ENCODE measurements around the gene HPSE2. TPM values are rescaled to one million over a fixed set of nuclear protein-coding genes. Genes with fewer than 3 reads are reported as not detected.
A peak's percentile ranks its signal among the peaks of the same experiment; 100 is the strongest.
"Not testable (repeated sequence)": the region's sequence is repeated elsewhere in the genome, so short reads cannot be mapped to it uniquely, and the experiment has no call there.

The HPSE2 gene
- under 1 TPM; 0.14 to 0.28 TPM for total RNA-seq

DNA sequence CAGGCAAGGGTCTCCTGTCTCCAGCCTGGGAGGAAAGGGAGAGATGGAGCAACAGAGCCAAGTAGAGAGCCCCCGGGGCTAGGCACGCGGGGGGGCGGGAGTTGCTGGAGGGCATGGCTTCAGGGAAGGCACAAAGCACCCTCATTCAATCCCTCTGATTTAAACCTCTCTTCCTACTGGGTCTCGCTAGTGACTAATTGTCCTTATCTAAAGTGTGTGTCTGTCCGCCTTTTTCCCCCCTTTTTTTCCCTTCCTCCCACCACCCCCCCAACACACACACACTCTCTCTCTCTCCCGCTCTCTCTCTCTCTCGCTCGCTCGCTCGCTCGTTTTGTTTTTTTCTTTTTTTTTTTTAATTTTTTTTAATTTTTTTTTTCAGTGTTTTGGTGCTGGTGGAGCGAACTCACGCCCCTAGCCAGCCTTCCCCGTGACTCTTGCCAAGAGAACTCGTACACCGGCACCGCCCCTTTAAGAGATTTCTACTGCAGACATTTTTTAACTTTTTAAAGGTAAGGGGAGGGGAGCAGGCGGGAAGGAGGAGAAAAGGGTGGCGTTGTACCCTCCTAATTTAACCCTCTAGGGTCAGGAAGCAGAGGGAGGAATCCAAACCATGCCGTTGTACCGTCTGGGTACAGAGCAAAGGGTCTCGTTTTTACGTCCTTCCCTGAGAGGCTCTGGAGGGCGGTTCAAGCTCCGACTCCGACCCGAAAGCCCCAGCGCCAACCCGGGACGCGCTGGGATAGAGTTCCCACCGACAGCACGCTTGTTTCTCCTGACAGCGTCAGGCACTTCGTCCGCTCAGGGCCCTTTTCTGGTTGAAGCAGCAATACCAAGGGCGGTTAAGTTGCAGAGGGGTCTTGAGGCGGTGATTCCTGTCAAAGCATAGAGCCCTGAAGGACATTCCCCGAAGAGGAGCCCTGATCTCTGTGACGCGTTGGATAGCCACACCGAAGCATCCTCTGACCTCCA lies at the start of gene HPSE2:
HPSE2 (minus strand) TSS at position 195 of the 969 bp plus-strand sequence.
- DNase-seq, result no peak
- Mint-ChIP-seq H3K4me3 (peak within 1 kb of the TSS; percentile 50), H3K27ac (no peak within 1 kb of the TSS), H3K4me1 (peaks cover 13% of the 10 kb centered on the region), H3K27me3 (peaks cover 80% of the 10 kb centered on the region), H3K9me3 (peaks cover 1% of the 10 kb centered on the region), H3K36me3 (peaks cover 1% of the 10 kb centered on the region)
- ATAC-seq (ENCODE audit: low read depth), result no peak
- POLR2A ChIA-PET, result no interaction called here

DNA sequence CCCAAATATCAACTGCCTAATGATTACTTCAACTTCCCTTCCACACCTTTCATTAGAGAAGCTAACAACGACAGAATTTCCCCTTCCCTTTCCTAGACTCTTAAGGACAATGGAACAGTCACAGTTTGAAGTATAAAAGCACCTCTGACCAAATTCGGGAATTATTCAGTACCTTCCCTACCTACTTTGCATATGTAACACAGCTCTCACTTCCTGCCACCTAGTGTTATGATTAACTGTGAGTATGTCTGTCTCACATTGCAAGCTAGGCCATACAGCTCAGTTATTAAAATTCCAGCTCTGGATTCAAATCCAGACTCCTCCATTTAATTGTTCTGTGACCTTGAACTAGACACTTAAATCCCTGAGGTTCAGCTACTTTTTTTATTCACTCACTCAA lies 44.8 kb upstream of the HPSE2 start:
- no peak for ATAC-seq (ENCODE audit: low read depth)
- Mint-ChIP-seq H3K27me3 (peaks cover 24% of the 10 kb centered on the region), H3K27ac (no peak overlapping the region), H3K4me1 (no peaks in the 10 kb centered on the region), H3K4me3 (no peak overlapping the region), H3K36me3 (no peaks in the 10 kb centered on the region), H3K9me3 (peaks cover 7% of the 10 kb centered on the region)
- no peak for DNase-seq
- POLR2A ChIA-PET, result no interaction called here

DNA sequence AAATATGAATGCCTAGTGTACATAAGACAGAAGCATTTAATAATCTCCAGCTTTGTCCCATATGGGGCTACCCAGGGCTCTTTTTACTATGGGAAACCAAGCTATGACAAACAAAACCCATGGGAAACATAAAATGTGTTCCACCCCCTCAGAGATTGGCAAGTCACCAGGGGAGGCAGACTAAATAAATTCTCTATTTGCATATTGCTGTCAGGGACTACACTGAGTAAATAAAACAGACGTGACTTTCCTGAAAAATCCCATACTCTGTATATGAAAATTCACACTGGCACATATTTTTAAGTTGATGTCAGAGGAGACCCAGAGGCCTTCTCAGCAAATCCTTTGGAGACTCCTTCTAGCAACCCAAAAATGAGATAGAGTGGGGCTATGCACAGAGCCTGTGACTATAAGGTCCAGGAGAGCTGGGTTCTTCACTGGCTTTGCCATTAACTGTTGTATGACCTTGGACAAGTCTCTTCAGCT lies 44.0 kb upstream of the HPSE2 start:
- Mint-ChIP-seq H3K36me3 (no peaks in the 10 kb centered on the region), H3K4me1 (no peaks in the 10 kb centered on the region), H3K9me3 (peaks cover 7% of the 10 kb centered on the region), H3K4me3 (no peak overlapping the region), H3K27me3 (peaks cover 24% of the 10 kb centered on the region), H3K27ac (no peak overlapping the region)
- POLR2A ChIA-PET, result no interaction called here
- no peak for DNase-seq
- no peak for ATAC-seq (ENCODE audit: low read depth)

DNA sequence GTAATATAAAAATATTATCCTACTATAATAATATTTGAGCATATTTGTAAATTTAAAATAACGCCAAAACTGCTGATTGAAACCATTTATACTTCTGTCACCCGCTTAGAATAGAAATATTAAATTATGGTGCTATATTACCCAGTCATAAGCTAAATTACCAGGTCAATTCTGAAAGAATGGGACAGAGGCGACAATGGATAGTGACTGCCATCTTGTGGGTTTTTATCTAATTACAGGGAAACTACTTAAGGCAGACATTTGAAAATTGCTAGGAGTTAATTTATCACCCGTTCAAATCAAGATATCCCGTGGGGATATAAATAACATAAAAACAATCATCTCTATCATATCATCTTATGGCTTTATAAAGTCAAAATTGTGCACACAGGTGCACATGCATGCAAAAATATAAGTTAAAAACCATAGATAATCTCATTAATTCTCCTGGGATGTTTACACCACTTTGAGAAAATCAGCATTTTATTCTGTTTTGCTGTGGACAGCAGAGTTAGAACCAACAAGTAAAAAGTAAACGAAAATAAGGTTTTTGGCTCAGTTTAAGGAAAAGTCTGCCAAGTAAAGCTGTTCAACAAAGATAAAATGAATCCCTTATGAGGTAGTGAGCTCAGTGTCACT lies 41.3 kb upstream of the HPSE2 start:
- no peaks in the 10 kb centered on the region for H3K9me3 Mint-ChIP-seq
- H3K4me3 Mint-ChIP-seq, result no peak overlapping the region
- DNase-seq, result no peak
- no peak for ATAC-seq (ENCODE audit: low read depth)
- no peaks in the 10 kb centered on the region for H3K36me3 Mint-ChIP-seq
- no peak overlapping the region for H3K27ac Mint-ChIP-seq
- peaks cover 26% of the 10 kb centered on the region for H3K27me3 Mint-ChIP-seq
- H3K4me1 Mint-ChIP-seq, result no peaks in the 10 kb centered on the region
- POLR2A ChIA-PET, result no interaction called here

DNA sequence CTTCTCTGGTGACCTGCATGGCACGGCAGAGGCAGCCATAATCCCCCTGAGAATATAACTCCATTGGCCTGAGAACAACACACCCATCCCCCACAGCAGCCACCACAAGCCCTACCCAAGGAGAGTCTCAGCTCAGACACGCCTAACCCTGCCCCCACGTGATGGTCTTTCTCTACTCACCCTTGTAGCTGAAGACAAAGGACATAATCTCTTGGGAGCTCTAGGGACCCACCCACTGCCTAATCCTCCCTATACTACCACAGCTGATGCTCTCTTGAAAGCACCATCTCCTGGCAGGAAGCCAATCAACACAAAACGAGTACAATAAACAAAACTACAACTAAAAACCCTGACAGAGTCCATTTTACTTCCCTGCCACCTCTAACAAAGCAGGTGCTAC lies 30.7 kb upstream of the HPSE2 start:
- POLR2A ChIA-PET, result no interaction called here
- no peaks in the 10 kb centered on the region for H3K4me1 Mint-ChIP-seq
- no peaks in the 10 kb centered on the region for H3K36me3 Mint-ChIP-seq
- ATAC-seq (ENCODE audit: low read depth), result no peak
- peaks cover 6% of the 10 kb centered on the region for H3K27me3 Mint-ChIP-seq
- DNase-seq, result no peak
- H3K4me3 Mint-ChIP-seq, result no peak overlapping the region
- no peak overlapping the region for H3K27ac Mint-ChIP-seq
- peaks cover 4% of the 10 kb centered on the region for H3K9me3 Mint-ChIP-seq

DNA sequence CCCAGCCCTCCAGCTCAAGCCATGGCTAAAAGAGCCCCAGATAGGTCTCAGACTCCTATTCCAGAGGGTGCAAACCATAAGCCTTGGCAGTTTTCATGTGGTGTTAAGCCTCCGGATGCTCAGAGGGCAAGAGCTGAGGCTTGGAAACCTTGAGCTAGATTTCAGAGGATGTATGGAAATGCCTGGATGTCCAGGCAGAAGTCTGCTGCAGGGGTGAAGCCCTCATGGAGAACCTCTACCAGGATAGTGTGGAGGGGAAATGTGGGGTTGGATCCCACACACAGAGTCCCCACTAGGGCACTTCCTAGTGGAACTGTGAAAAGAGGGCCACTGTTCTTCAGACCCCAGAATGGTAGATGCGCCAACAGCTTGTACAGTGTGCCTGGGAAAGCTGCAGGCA lies 13.2 kb upstream of the HPSE2 start:
- no peak for ATAC-seq (ENCODE audit: low read depth)
- Mint-ChIP-seq H3K36me3 (no peaks in the 10 kb centered on the region), H3K27ac (no peak overlapping the region), H3K9me3 (peaks cover 6% of the 10 kb centered on the region), H3K27me3 (peaks cover 18% of the 10 kb centered on the region), H3K4me3 (no peak overlapping the region), H3K4me1 (no peaks in the 10 kb centered on the region)
- POLR2A ChIA-PET, result no interaction called here
- no peak for DNase-seq

DNA sequence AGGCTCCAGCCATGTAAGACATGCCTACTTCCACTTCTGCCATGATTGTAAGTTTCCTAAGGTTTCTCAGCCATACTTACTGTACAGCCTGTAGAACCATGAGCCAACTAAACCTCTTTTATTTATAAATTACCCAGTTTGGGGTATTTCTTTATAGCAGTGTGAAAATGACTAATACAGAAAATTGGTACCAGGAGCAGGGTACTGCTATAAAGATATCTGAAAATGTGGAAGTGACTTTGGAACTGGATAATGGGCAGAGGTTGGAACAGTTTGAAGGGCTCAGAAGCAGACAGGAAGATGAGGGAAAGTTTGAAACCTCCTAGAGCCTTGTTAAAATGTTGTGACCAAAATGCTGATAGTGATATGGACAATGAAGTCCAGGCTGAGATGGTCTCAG lies 12.2 kb upstream of the HPSE2 start:
- H3K4me3 Mint-ChIP-seq; H3K4me1 Mint-ChIP-seq; DNase-seq; H3K27ac Mint-ChIP-seq; POLR2A ChIA-PET; ATAC-seq (ENCODE audit: low read depth); H3K9me3 Mint-ChIP-seq; H3K36me3 Mint-ChIP-seq: not testable (repeated sequence)
- peaks cover 15% of the 10 kb centered on the region for H3K27me3 Mint-ChIP-seq

DNA sequence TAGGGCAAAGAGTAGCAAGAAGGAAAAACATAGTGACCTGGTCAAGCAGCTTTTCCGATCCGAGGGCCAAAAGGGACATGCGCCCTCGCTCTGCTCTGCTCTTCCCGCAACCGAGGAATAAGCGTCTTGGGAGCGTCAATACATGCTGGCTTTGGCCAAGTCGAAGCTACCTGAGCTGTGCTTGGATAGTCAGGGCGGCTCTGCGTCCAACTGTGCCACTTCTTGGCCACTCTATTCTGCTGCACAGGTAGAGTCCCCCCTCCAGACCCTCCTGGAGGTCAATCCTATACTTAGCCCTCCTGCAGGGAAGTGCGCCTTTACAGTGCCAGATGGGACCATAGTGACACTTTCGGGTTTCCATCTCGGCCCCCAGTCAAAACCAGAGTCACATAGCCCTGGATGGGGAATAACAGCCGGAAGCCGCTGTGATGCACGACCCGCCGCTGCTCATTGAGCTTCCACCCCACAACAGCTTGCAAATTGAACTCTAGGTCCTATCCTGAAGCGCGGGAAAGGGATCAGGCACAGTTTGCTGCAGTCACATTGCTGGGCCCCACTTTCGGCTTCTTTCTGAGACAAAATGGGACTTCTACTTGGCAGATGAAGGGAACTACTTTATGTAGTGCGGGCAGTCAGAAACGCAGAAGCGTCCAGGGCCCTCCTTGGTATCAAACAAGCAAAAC lies 1.1 kb upstream of the HPSE2 start:
- H3K4me1 Mint-ChIP-seq, result peaks cover 13% of the 10 kb centered on the region
- no peak overlapping the region for H3K27ac Mint-ChIP-seq
- ATAC-seq (ENCODE audit: low read depth) (no peak), DNase-seq (no peak)
- H3K27me3 Mint-ChIP-seq, result peaks cover 76% of the 10 kb centered on the region
- H3K4me3 Mint-ChIP-seq, result no peak overlapping the region
- H3K9me3 Mint-ChIP-seq, result peaks cover 1% of the 10 kb centered on the region
- POLR2A ChIA-PET, result no interaction called here
- H3K36me3 Mint-ChIP-seq, result peaks cover 1% of the 10 kb centered on the region

DNA sequence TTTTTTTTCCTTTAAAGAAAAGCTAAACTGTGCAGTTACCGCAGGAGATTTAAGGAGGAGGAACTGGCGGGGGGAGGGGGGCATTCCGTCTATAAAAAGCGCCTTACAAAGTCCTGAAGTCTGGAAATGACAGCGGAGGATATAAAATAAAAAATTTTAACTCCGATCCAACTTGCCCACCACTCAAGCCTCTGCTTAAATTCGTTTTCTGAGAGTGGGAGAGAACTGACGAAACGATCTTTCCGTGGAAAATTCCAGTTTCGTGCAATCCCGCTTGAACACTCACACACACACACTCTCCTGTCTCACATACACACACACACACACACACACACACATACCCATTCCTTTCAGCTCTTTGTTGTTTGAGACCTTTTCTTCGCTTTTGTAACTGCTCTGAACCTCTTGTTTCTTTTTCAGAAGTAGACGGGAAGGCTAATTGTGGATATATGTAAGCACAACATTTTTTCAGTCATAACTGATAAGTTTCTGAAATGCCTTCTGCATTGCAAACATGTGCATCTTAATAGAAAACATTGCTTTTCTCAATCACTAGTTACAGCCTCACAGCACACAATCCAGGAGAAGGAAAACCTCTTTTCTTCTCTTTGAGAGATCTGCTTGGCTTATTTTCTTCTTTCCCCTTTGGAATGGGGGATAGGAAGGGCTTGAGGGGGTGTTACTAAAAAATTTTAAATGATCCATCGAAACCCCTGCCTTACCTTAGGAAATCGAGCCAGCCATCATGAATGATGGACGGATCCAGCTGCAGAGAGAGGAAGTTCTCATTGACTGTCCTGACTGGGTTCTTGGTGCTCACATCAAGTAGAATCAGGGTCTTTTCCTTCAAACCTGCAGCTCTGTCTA lies 628 bp downstream of the HPSE2 start:
- peaks cover 1% of the 10 kb centered on the region for H3K9me3 Mint-ChIP-seq
- DNase-seq (no peak), ATAC-seq (ENCODE audit: low read depth) (no peak)
- H3K36me3 Mint-ChIP-seq, result peaks cover 1% of the 10 kb centered on the region
- peak overlapping the region; percentile 69 for H3K4me3 Mint-ChIP-seq
- no peak overlapping the region for H3K27ac Mint-ChIP-seq
- POLR2A ChIA-PET, result no interaction called here
- H3K4me1 Mint-ChIP-seq, result peaks cover 13% of the 10 kb centered on the region
- peaks cover 85% of the 10 kb centered on the region for H3K27me3 Mint-ChIP-seq

DNA sequence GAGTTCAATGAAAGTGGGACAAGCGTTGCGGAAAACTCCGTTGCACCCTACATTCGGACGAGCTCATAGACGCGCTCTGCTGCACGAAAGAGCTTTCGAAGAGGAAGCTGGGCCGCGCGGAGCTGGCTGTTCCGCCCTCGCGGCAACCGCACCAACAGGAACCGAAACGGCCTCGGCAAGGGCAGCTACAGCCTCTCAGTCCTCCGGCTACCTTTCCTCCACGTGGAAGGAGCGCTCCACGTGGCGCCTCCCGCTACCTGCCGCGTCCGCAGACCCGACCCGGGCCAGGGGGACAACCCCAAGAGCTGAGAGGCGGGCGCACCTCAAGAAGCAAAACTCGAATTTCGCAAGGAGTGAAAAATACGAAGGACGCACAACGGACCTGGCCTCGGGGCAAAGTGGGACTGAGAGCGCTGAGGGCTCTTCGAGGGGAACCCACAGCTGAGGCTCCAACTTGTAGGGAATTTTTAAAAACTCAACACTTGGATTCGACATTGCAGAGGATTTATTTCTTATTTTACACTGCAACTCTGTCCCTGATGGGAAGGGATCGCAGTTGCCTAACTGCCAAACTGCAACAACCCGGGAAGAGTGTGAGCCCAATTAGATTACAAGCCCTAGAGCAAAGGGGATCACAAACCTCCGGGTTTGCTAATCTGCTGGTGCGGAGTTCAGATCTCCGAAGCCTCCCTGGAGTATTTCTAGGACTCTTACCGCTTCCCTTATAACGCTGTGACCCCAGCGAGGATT lies 1.4 kb downstream of the HPSE2 start:
- peak; percentile 66 for DNase-seq
- peak overlapping the region; percentile 69 for H3K4me3 Mint-ChIP-seq
- POLR2A ChIA-PET, result no interaction called here
- peaks cover 1% of the 10 kb centered on the region for H3K9me3 Mint-ChIP-seq
- H3K27me3 Mint-ChIP-seq, result peaks cover 90% of the 10 kb centered on the region
- no peak overlapping the region for H3K27ac Mint-ChIP-seq
- peaks cover 1% of the 10 kb centered on the region for H3K36me3 Mint-ChIP-seq
- peaks cover 13% of the 10 kb centered on the region for H3K4me1 Mint-ChIP-seq
- peak; percentile 79 for ATAC-seq (ENCODE audit: low read depth)

DNA sequence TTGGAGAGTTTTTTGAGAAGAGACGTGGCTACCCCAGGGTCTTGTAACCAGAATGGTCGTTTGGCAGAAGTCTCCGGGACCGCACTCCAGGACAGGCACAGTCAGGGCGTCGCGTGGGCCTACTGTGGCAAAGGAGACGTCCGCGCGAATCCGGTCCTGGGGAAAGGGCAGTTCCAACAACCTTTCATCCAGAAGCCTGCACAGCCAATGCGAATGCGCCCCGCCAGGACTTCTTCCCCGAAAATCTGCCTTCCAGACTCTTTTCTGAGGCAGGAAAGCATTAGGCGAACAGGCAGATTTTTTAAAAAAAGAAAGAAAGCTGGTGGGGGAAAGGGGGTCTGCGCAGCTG lies 2.0 kb downstream of the HPSE2 start:
- Mint-ChIP-seq H3K27me3 (peaks cover 88% of the 10 kb centered on the region), H3K27ac (no peak overlapping the region), H3K9me3 (peaks cover 1% of the 10 kb centered on the region), H3K36me3 (peaks cover 1% of the 10 kb centered on the region), H3K4me3 (peak overlapping the region; percentile 69), H3K4me1 (peaks cover 13% of the 10 kb centered on the region)
- ATAC-seq (ENCODE audit: low read depth) (no peak), DNase-seq (no peak)
- POLR2A ChIA-PET, result no interaction called here

DNA sequence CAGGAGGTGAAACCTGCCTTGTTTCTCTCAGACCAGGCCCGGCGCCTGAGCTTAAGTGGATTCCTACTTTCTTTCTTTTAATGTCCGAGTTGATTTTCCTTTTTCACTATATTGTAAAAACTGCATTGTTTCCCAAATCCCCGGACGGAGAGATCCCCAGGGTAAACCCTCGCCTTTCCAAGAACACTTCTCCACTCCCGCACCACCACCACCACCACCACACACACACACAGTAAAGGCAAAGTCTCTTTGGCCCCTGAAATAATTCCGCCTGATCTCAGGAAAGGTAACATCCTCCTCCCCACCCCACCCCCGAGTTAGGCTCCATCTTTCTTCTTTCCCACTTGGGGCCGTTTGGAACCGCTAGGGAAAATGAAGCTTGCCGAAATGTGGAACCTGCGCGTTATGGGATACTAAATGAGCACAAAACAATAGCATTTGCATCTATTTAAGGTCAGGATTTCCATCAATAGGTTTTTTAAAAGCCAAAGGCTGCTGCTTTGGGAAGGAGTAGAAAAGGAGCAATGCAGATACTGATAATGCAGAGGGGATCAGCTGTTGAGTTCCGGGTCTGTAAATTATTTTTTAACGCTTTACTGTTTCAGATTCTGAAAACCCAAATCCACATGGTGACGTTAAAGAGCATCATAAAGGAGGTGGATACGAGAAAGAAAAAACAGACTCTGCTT lies 2.5 kb downstream of the HPSE2 start:
- peaks cover 13% of the 10 kb centered on the region for H3K4me1 Mint-ChIP-seq
- H3K9me3 Mint-ChIP-seq, result peaks cover 1% of the 10 kb centered on the region
- H3K36me3 Mint-ChIP-seq, result peaks cover 1% of the 10 kb centered on the region
- peak overlapping the region; percentile 26 for H3K4me3 Mint-ChIP-seq
- DNase-seq (no peak), ATAC-seq (ENCODE audit: low read depth) (no peak)
- peaks cover 89% of the 10 kb centered on the region for H3K27me3 Mint-ChIP-seq
- POLR2A ChIA-PET, result no interaction called here
- H3K27ac Mint-ChIP-seq, result no peak overlapping the region

Measured in activated naive CD8-positive, alpha-beta T cell treated with anti-CD3 and anti-CD28 coated beads, Interleukin-2, amount 10 ng/mL, durations not matched to agents 7 days and 5 days (primary cell).